HG03439 (cell line): ENCODE results near the gene CRYZL1.
"Not testable (repeated sequence)": the region's sequence is repeated elsewhere in the genome, so short reads cannot be mapped to it uniquely, and the experiment has no call there.

ENCODE experiments used
- ATAC-seq: cut with Tn5 transposase; IDR thresholded peaks from one replicate; pipeline ENCODE4 v1.9.1; 2021; ENCODE audit warnings: mild to moderate bottlenecking, moderate library complexity; ENCODE audit not compliant: unreplicated experiment

The CRYZL1 gene

DNA sequence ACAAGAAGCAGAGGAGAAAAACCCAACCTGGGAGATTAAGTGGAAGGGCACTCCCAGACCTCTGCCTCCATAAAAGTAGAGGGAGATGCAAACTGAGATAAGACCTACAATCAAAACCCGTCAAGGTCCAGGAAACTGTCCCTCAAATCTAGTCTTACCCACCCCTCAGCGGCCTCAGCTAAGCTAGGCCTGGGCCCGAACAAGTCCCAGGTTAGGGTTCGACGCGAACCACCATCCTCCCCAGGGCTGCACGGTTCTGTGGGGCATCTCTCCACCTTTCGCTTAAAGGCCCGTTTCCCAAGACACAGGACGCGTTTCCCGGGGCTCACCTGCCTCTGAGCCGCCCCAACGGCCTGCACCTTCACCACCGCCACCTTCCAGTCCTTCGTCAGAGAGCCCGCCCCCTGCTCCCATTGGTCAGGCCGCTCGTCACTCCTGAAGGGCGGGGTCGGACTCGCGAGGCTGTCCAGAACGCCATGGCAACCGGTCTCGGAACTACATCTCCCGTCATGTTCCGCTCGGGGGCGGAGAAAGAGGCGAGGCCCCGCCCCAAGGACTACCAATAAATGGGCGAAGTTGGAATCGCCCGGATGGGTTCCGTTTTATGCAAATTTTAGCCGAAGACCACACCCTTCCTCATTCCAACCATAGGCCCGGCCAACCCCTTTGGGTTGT is at the start of gene CRYZL1:
Gene CRYZL1, minus strand, starts transcription at position 390 of the 675 bp plus-strand sequence. CDS start 10,190 bp downstream, outside the sequence.
- ATAC-seq, result peak; percentile 86

DNA sequence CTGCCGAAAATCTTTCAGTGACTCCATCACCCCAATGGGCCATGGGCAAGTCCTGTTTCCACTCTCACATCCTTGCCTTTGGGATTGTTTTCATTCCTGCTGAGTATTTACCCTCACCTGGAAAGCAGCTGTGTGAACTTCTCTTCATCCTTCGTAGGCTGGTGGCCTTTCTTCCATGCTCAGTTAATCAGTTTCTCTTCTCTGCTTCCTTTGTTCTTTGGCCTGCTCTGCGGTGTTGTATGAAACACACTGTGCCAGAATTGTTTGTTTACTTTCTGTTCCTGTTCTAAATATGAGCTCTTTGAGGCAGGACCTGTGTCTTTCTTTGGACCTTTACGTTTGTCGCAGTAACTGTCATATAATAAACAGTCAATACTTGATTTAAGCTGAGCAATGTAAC is 49.3 kb upstream of the CRYZL1 start:
- ATAC-seq, result no peak

DNA sequence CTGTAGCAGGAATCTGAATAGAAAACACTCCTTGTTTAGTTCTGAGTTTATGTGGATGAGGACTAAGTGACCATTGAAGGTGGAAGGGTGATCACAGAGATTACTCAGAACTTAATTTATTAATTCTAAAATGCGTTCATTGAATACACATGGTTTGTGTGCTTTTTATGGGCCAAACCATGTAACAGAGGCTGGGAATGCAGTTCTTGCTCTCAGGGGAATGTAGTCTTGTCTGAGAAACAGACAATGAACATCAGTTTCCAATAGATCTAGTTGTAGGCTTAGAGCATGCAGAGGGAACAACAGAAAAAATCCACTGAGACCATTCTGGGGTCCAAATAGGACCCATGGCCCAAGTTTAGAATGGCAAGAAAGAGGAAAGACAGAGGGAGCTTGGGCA is 46.8 kb upstream of the CRYZL1 start:
- ATAC-seq, result no peak

DNA sequence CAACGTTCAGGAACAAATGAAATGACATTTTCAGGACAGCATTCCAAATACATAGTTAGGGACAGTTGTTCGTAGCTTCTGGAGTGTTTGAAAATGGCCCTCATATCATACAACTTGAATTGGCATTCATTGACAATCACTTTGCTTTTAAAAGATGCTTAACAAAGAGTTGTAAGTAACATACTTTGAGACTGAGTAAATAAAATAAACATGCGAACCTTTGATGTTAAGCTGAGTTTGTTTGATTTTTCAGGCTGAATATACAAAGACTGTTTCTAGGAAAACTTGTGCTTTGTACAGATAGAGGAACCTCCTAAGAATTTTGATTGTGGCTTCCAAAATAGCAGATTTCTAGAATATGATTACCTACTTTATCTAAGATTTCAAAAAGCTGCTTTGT is 46.1 kb upstream of the CRYZL1 start:
- ATAC-seq, result no peak

DNA sequence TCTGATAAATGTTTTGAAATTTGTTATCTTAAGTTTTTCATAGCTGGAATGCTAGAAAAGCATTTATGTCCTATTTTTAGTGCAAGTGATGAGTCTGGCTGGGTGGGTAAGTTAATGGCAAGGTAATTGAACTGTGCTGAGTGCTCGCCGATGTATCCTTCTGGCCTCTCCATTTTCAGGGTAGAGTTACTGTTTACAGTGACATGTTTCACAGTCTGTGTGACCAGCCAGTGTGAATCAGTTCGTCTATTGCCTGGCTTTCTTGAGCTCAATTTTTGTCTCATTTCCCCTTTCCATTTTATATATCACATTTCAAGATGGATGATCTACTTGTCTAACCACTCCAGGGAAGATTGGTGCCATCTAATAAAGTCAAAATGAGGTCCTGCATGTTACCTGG is 44.8 kb upstream of the CRYZL1 start:
- ATAC-seq, result no peak

DNA sequence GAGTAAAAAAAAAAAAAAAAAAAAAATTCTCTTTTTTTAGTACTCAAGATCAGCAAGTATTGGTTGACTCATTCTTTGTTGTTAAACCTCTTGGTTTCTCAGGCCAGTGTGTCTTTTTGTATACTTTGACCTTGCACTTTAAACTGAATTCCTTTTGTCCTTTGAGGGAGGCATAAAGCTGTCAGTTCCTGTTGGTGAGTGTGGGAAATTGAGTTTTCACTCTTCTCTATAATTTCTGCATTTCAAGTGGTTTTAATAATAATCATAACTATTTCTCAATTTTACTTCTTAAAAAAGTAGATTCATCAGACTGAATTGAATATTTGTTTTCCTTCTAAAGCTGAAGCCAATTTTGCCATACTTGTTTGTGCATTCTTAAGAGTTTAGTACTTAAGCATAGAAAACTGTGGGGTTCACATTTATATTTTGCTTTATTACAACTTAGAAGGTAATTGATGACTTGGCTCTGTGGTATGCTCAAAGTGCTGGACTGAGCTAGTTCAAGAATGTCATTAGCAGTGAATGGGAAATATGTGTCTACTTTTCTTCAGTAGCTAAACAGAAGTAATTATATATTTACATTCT is 44.2 kb upstream of the CRYZL1 start:
- ATAC-seq, result no peak

DNA sequence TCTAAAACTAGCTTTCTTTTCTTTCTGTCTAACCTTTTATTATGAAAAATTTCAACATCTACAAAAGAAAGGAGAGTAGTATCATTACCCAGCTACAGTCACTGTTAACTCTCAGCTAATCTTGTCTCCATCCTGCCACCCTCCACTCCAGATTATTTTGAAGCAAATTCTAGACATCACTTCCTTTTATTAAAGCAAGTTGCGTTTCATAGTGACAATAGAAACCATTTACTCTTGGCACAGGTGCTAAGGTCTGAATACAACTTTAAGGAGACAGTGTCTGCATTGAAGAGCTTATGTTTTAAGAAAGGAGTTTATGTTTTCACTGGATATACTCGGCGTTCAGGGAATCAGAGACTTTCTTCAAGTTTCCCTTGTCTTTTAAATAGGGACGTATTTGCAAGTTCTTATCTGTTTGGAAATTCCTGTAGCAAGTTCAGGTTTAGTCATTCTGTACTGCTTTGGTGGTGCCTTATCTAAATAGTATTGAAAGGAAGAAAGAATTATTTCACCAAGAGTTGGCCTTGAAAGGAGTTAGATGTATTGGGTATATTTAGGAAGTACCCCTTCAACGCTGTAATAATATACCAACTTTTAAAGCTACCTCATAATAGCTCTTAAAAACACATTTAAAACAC is 43.5 kb upstream of the CRYZL1 start:
- no peak for ATAC-seq

DNA sequence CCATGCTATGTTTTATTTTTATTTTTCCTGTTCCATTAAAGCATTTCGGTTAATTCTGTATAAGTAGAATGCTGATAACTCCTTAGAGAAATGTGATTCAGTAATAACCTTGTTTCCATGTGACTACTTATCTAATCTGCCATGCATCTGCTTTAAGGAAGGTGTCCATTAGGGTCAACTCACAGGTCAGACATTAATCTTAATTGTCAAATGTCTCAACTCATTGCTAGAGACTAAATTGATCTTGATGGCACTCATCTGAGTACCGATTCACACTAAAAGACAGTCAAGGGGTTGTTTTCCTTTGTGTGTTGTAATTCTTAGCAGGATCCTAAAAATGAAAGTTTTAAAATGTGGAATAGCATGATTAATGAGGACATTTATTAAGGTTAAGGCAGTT is 42.5 kb upstream of the CRYZL1 start:
- no peak for ATAC-seq

DNA sequence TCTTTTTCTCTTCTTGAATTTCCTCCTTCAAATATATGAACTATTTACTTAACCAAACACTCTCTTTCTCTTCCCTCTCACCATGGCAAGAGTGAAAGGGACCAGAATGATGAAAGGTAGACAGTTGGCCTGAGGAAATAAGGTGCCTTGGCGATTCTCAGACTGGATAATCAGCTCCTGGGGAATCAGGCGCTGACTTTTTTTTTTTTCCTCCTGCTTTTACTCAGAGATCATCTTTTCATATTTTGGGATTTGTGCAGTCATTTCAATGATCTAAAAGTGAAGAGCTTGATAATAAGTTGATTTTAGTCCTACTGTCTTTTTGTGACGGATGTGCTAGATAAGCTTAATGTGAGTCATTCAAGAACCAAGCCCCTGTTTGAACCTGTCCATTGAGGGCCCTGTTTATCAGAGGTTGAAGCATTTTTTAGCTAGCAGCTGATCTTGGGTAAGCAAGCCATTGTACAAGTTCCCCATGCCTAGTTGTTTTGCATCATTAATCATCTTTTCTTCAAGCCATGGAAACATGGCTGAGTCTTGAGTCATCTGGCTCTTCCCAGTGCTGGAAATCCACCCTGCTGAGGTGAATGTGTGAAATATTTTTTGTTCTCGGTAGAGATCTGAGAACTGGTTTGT is 41.6 kb upstream of the CRYZL1 start:
- ATAC-seq, result no peak

DNA sequence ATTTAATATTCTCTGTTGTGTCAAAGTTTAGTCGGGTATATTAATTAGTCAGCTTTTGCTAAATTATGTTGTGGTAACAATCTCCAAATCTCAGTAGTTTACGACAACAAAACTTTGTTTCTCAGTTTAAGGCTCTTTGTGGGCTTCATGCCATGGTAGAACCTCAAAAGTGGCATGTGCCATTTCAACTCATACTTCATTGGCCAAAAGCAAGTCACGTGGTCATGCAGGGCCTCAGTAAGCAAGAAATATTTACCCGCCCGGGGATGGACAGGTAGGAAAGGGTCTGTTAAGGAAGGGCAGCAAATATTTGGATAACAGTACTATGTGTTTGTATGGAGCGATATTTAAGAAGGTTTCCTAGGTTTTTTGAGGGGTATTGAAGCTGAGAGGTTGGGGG is 39.3 kb upstream of the CRYZL1 start:
- no peak for ATAC-seq

DNA sequence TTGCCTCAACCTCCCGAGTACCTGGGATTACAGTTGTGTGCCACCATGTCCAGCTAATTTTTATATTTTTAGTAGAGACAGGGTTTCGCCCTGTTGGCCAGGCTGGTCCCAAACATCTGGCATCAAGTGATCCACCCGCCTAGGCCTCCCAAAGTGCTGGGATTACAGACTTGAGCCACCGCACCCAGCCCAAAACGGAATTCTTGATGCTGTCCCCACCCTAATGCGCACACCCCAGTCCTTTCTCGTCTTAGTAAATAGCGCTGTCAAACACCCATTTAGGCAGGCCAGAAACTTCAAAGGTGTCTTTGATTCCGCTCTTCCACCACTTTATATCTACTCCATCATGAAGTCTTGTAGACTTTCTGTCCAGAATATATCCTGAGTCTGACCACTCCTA is 35.9 kb upstream of the CRYZL1 start:
- no peak for ATAC-seq

DNA sequence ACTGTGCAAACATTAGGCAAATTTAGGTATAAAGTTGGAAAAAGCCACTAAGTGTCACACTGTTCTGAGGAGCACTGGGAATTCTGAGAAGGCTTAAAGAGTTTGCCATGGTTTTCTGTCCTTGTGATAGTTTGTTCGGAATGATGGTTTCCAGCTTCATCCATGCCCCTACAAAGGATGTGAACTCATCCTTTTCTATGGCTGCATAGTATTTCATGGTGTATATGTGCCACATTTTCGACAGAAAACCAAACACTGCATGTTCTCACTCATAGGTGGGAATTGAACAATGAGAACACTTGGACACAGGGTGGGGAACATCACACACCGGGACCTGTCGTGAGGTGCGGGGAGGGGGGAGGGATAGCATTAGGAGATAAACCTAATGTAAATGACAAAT is 35.1 kb upstream of the CRYZL1 start:
- not testable (repeated sequence) for ATAC-seq

DNA sequence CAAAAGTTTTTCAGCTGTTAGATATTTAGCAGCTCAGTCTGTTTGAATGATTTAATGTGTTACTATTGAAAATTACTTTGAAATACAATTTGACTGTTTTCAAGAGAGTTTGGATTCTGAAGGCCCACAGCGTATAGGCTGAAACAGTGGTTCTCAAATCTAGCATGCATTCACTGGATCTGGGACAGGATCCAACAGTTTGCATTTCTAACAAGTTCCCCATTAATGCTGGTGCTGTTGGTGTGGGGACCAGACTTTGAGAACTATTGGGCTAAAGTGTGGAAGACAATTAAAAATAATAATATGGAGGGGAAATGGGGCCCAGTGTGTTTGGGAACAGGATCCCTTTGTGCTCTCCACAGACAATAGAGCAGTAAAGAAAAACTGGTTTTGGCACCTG is 32.7 kb upstream of the CRYZL1 start:
- ATAC-seq, result no peak

DNA sequence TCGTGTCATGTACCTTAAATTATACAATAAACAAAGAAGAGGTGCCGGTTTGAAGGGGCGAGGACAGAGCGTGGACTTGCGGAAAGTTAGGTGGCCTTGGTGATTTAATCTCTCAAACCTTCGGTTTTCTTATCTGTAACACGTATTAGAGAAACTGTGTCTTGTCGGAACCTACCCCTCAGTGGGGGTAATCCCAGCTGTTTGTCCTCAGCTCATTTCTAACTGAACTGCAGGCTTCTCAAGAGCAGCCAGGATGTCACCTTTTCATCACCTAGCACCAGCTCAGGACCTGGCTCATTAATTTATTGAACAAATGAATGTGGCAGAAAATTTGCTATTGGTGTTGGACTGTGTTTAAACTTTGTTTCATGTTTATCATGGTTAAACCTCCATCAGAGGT is 31.9 kb upstream of the CRYZL1 start:
- ATAC-seq, result no peak

DNA sequence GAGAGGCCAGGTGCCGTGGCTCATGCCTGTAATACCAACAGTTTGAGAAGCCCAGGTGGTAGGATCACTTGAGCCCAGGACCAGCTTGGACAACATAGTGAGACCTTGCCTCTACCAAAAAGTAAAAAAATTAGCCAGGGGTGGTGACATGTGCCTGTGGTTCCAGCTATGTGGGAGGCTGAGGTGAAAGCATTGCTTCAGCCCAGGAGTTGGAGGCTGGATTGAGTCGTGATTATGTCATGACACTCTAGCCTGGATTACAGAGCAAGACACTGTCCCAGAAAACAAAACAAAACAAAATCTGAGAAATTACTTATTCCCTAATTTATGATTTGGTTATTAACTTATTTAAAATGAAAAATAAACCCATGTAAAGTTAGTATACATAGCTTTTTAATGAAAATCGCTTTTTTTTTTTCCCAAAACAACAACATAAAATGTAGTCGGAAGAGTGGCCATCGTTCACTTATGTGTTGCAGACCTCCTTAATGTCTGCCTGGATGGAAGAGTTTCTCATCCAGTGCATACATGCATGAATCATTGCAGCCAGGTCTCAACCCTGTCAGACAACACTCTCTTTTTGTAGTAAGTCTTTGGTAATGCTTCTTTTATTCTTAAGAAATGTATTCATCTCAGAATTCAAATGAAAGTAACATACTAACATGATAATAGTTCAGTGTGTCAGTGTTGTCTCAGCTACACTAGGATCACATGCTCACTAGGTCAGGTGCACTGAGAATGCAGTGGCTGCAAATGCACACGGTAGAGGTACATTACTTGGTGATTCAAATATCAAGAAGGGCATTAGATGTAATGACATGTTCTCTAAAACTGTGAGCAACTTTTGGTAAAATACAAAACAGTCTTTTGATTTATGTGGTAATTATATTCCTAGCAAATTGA is 28.8 kb upstream of the CRYZL1 start:
- no peak for ATAC-seq

DNA sequence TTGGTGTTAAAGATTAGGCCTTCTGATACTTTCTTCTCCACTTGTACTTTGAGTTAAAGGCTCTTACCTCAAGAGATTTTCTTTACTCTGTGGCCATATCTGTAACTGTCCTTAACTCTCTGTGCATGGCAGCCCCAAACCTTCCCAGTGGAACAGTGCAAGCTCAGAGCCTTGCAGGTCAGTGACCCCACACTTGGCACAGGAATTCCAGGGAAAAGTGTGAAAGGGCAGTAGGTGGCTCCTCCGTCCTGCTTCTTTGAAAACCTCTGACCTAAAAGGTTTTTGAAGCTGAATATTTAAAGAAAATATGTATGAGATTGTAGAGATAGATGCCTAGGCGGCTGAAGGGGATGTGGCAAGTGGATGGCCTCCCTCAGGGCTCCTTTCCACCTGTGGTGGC is 27.1 kb upstream of the CRYZL1 start:
- ATAC-seq, result no peak

DNA sequence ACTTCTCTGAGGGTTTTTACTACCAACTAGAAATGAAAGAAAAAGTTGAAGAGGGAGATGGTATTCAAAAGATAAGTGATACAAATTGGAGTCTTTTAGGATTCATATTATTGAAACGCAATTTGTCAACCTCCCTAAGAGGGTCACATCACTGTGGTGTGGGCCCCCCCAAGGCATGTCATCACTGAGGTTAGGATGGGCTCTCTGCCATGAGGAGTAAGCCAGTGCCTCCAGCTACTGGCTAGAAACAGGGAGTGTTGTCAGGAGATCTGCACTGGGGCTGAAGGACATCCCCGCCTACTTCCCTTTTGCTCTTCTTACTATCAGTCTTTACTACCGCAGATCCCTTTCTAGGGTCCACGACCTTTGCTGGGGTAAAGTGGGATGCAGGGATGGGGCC is 26.6 kb upstream of the CRYZL1 start:
- no peak for ATAC-seq

DNA sequence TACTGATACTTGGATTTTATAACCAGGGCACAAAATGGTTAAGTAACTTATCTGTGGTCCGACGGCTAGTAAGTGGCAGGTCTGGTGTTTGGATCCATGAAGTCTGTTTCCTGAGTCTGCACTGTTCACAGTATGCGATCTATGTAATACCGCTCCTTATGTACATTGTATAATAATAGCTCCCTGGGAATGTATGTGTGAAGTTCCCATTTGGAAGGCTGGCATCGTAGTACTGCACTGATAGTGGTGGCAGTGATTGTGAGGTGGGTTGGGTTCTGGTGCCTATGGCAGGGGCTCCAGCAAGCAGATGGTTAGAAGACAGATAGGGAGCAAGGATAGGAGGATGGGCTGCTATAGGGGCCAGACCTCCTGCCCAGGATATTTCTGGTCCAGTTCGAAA is 26.1 kb upstream of the CRYZL1 start:
- ATAC-seq, result no peak

DNA sequence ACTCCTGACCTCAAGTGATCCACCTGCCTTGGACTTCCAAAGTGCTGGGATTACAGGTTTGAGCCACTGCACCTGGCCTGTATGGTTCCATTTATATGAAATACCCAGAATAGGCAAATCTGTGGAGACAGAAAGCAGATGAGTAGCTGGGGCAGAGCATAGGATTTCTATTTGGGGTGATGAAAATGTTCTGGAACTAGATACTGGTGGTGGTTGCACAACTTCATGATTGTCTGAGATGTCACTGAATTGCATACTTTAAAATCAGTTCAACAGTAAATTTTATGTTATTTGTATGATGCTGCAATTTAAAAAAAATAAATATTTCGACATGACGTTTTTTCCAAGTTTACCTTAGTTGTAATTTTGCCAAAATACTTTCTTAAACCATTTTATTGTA is 24.6 kb upstream of the CRYZL1 start:
- no peak for ATAC-seq

DNA sequence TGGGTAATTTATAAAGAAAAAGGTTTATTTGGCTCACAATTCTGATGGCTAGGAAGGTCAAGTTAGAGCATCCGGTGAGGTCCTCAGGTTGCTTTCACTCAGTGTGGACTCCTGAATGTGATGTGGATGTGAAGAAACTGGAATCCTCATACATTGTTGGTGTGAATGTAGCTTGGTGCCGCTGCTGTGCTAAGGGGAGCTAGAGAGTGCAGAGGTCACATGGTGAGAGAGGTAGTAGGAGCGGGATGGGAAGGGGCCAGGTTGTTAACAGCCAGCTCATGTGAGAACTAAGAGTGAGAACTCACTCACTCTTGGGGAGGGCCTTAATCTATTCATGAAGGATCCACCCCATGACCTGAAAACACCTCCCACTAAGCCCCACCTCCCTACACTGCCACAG is 22.6 kb upstream of the CRYZL1 start:
- ATAC-seq, result no peak

DNA sequence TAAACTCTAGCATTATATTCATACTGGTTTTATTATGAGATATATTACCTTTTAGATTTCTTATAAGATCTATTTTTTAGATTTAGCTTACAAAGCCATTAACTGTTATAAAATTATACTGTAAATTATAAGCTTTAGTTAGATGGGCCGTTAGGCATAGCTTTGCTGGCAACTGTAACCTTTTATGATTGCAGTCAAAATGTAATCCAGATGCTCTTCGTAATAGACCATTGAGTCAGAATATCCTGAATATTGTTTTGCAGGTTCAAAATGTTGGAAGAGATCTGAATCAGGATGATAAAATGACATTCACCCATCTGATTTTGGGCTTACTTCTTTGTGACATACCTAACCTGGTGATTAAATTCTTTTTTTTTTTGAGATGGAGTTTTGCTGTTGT is 21.7 kb upstream of the CRYZL1 start:
- no peak for ATAC-seq
